AG09319 (cell line): ENCODE measurements around the gene JARID2.

Experiments used
- DNase-seq: peaks from one replicate; pipeline ENCODE4 v3.0.0-alpha.2; 2010; ENCODE audit warnings: low read depth; ENCODE audit errors: extremely low read depth
- TF ChIP-seq, protein P1 (sequence below): IDR thresholded peaks from 2 replicates; pipeline ENCODE4 v1.5.1; 2011; ENCODE audit warnings: low read depth, mild to moderate bottlenecking, inconsistent platforms, low read length, moderate library complexity

The JARID2 gene

DNA sequence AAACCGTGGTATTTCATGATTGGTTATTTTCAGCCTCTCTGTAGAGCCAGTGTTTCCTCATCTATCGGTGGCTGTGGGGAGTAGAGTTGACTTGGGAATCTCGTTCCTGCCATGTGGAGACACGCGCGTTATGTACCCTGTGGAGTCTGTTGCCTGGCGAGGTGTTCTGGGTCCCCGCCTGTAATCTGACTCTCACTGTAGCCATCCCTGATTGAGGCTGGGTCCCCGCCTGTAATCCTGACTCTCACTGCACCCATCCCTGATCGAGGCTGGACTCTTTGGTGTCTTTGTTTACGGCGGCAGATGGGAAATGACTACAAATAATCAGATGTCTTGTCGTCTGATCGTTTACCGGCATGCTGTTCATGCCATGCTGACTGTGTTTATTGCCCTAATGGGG lies 263.1 kb downstream of the JARID2 start:
- no peak for DNase-seq
- TF ChIP-seq, protein P1, sequence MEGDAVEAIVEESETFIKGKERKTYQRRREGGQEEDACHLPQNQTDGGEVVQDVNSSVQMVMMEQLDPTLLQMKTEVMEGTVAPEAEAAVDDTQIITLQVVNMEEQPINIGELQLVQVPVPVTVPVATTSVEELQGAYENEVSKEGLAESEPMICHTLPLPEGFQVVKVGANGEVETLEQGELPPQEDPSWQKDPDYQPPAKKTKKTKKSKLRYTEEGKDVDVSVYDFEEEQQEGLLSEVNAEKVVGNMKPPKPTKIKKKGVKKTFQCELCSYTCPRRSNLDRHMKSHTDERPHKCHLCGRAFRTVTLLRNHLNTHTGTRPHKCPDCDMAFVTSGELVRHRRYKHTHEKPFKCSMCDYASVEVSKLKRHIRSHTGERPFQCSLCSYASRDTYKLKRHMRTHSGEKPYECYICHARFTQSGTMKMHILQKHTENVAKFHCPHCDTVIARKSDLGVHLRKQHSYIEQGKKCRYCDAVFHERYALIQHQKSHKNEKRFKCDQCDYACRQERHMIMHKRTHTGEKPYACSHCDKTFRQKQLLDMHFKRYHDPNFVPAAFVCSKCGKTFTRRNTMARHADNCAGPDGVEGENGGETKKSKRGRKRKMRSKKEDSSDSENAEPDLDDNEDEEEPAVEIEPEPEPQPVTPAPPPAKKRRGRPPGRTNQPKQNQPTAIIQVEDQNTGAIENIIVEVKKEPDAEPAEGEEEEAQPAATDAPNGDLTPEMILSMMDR = no peak

DNA sequence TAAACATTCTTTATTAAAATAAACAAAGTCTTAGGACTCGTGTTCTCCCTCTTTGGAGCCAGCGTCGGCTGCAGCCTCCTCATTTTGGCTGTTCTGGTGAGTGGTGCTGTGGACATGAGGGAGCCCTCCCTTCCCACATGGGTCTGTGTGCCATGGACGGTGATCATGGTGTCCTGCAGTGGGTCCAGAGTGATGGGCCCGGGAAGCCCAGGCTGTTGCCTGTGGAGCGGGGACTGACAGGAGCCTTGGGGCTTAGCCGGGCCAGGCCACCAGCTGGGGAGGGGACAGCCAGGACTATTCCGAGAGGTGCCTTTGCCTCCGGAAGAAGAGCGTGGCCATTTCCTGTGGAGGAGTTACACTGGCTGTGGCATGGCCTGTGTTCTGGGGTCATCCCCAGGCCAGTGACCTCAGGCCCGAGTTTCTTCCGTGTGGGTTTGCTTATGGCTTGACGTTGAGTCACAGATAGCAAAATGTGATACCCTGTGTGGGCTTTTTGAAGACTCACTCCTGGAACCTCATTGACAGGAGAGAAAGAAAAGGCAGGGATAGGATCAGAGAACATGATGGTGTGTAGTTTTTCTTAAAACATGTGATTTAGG lies 263.6 kb downstream of the JARID2 start:
- TF ChIP-seq, protein P1 = no peak
- no peak for DNase-seq

- TF ChIP-seq, protein P1 = no peak
- DNase-seq = no peak
Observed at GRCh38 chr6:15510121-15510520, 264.3 kb downstream of the JARID2 start.

DNA sequence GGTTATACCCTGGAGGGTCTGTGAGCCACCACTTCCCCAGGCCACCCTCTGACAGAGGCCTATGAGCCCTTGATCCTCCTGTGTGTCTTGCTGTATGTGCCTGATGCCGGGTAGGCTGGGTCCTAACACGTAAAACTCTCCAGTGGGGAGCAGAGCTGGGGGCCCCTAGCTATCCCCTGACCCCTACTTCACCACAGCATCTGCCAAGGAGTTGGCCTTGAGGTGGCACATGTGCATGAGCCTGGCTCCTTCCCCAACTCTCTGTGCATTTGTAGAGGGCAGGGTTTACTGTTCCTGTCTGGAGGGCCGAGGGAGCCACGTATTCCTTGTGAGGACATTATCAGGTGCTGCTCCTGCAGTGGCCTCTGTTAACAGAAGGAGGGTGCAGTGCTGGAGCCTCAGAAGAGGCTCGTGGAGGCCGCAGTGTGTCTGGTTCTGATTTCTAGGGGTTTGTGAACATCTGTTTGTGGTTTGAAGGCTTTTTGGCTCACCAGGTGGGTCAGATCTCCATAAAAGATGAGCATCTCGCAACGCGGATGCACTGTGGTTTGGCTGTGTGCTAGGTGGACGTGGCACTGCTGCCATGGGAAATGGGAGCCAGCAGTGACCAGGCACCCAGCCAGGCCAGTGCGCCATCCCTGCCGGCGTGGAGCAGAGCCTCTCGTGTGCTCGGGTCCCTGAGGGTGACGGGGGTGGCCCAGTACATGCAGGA lies 264.8 kb downstream of the JARID2 start:
- TF ChIP-seq, protein P1 = no peak

GRCh38 chr6:15511248-15512125 lies 265.6 kb downstream of the JARID2 start:
- DNase-seq = no peak
- TF ChIP-seq, protein P1 = no peak

More for the DNA sequence above, 264.8 kb downstream of the JARID2 start:
- no peak for DNase-seq

DNA sequence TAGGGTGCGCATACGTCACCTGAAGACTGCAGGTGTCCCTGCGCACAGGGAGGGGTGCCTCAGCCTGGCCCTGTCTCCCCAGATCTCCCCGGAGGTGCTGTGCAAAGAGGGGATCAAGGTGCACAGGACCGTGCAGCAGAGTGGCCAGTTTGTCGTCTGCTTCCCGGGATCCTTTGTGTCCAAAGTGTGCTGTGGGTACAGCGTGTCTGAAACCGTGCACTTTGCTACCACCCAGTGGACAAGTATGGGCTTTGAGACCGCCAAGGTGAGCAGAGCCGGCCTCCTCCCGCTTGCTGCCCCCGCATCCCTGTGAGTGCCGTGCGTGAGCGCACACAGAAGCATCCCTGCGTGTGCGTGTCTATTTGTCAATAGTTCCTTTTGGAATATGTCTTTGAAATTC lies 266.3 kb downstream of the JARID2 start:
- no peak for DNase-seq
- TF ChIP-seq, protein P1 = 0 out of 2 replicates have a peak, but pooled peaks have one; percentile 3
